Spleen (tissue), 7 donors: ENCODE data around the gene PAPPA.

Experiments
- POLR2A ChIP-seq, 3 donors: fragments of 450-650 bp; IDR thresholded peaks; one replicate each; pipeline ENCODE4 v1.5.1; 2017; ENCODE audit warnings: antibody characterized with exemption in 3 of 3, mild to moderate bottlenecking in 1 of 3
- POLR2AphosphoS5 ChIP-seq, 3 donors: sonication (generic); formaldehyde crosslinking; IDR thresholded peaks; one replicate each; pipeline ENCODE4 v1.5.1; 2017; ENCODE audit warnings: antibody characterized with exemption in 3 of 3
- TF ChIP-seq, protein P1 (sequence below), 11 experiments: fragments of 200-600 bp in 7 of 11; fragments of 450-650 bp in 4 of 11; sonication (generic) in 4 of 11; IDR thresholded peaks in 8 of 11; conservative IDR thresholded peaks in 3 of 11; 1 replicate in 7 of 11; 2 replicates in 4 of 11; pipeline versions ENCODE4 v1.4.0 to v1.8.0; 2016 to 2021; ENCODE audit warnings: antibody characterized with exemption in 11 of 11, inconsistent platforms in 4 of 11, mild to moderate bottlenecking in 1 of 11
- donor health status: DM: no; HTN: no; CAD: no; lungs with moderate emphysema.
- donor health status: DM: no; HTN: no; CAD: no.
- donor health status: DM: no; HTN: no; CAD: no.

DNA sequence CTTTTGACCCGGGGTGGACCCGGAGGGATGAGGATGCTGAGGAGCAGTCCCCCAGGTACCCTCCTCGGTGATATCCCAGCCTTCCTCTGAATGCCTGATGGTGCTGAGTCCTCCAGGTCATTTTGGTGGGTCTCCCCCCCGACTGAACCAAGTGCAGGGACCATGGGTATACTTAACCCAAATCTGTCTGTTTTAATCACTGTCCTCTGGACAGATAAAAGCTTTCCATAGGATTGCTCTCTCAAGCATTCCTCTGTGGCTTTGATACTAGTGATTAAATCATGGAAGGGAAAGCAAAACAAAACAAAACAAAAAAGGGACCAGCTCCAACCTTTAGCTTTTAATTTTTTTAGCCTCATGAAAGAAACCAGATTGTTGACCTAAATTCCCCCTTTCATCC is 26.0 kb downstream of the PAPPA start:
- TF ChIP-seq, protein P1, sequence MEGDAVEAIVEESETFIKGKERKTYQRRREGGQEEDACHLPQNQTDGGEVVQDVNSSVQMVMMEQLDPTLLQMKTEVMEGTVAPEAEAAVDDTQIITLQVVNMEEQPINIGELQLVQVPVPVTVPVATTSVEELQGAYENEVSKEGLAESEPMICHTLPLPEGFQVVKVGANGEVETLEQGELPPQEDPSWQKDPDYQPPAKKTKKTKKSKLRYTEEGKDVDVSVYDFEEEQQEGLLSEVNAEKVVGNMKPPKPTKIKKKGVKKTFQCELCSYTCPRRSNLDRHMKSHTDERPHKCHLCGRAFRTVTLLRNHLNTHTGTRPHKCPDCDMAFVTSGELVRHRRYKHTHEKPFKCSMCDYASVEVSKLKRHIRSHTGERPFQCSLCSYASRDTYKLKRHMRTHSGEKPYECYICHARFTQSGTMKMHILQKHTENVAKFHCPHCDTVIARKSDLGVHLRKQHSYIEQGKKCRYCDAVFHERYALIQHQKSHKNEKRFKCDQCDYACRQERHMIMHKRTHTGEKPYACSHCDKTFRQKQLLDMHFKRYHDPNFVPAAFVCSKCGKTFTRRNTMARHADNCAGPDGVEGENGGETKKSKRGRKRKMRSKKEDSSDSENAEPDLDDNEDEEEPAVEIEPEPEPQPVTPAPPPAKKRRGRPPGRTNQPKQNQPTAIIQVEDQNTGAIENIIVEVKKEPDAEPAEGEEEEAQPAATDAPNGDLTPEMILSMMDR (IDR thresholded peaks at IDR 0.05 in 8 of 11, conservative IDR thresholded peaks at IDR 0.05 in 3 of 11): no peak
- TF ChIP-seq POLR2AphosphoS5 (IDR thresholded peaks at IDR 0.05) (no peak), POLR2A (IDR thresholded peaks at IDR 0.05) (no peak)
